ENCODE results near the gene SHMT2.

- TF ChIP-seq POLR2A (IDR thresholded peaks at IDR 0.05) (no peak), CTCF (IDR thresholded peaks at IDR 0.05) (no peak)
Measured at GRCh38 chr12:57215065-57215464, 14.4 kb upstream of the SHMT2 start.
